Omental fat pad (tissue), 4 donors: Measurements from ENCODE around the gene TM7SF2. TPM values are rescaled to one million over a fixed set of nuclear protein-coding genes. Genes with fewer than 3 reads are reported as not detected.

Experiments
- ATAC-seq: fragments of 150-250 bp; one replicate; pipeline ENCODE4 v1.9.1; 2016; ENCODE audit warnings: mild to moderate bottlenecking, moderate library complexity; ENCODE audit not compliant: low FRiP score
- DNase-seq: peaks from one replicate; pipeline ENCODE4 v3.0.0-alpha.2; 2019; ENCODE audit warnings: low spot score
- total RNA-seq, 4 donors: library from RNA; depleted of rRNA; stranded (reverse); fragments of >200 nt; gene quantifications; one replicate each; pipeline ENCODE4 v1.1.0, GENCODE V29; 2016
- TF ChIP-seq, protein P1 (sequence below), 3 donors: fragments of 450-650 bp; IDR thresholded peaks; one replicate each; pipeline ENCODE4 v1.5.1; 2016 to 2017; ENCODE audit warnings: antibody characterized with exemption in 3 of 3, mild to moderate bottlenecking in 3 of 3, moderate library complexity in 2 of 3

TM7SF2 gene
- total RNA-seq, 4 donors from 2014 or later: 44.8 to 345 (median 88.6) TPM

DNA sequence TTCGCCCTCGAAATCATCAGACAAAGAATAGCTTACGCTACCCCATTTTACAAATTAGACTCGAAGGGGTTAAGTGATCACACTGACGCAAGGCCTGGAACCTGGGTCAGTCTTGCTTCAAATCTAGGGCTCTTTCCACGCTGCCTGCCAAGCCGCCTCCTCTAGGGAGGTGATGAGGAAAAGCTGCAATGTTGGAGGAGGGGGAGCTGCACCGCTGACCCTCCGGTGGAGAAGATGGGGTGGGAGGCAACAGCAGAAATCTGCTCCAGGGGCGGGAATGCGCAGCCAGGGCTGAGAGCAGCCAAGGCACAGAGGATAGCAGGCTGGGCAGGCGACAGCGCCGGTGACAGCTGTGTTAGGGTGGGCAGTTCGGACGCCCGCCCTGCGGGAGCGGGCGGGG is 22.1 kb downstream of the TM7SF2 start:
- no peak for ATAC-seq
- TF ChIP-seq, protein P1, sequence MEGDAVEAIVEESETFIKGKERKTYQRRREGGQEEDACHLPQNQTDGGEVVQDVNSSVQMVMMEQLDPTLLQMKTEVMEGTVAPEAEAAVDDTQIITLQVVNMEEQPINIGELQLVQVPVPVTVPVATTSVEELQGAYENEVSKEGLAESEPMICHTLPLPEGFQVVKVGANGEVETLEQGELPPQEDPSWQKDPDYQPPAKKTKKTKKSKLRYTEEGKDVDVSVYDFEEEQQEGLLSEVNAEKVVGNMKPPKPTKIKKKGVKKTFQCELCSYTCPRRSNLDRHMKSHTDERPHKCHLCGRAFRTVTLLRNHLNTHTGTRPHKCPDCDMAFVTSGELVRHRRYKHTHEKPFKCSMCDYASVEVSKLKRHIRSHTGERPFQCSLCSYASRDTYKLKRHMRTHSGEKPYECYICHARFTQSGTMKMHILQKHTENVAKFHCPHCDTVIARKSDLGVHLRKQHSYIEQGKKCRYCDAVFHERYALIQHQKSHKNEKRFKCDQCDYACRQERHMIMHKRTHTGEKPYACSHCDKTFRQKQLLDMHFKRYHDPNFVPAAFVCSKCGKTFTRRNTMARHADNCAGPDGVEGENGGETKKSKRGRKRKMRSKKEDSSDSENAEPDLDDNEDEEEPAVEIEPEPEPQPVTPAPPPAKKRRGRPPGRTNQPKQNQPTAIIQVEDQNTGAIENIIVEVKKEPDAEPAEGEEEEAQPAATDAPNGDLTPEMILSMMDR (IDR thresholded peaks at IDR 0.05): no peak
- no peak for DNase-seq

DNA sequence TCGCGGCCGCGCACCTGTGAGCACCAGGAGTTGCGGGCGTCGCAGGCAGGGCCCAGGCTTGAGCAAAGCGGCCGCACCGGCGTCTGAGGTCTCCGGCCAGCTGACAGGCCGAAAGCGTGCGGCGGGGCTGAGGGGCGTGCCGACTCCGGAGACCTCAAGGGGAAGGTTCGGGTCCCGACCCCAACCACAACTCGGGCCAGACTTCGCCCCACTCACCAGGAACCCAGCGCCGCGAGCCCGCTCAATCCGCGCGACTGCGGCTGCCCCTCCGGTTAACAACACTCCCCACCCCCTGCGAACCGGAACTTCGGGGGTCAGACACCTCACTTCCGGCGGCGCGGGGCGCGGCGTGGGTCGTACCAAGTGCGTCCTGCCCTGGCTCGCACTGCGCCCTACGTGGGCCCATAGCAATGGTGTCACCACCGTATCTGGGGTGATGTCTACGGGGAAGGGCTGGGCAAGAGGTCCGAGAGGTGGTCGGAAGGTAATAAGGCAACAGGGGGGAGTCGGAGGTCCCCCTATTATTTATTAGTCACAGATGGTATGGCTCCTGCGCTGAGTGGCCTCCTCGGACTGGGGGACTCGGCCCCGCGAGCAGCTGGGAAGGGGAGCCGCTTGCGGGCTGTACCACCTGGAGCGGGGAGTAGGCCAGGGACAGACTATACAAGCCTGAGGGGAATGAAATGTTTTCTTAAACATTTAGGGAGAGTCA is 22.7 kb downstream of the TM7SF2 start, which contains the start of gene SYVN1:
Gene SYVN1, minus strand, starts transcription at position 280 of the 712 bp plus-strand sequence. CDS start 918 bp downstream, outside the sequence.
- TF ChIP-seq, protein P1 (IDR thresholded peaks at IDR 0.05): no peak
- ATAC-seq (peak; percentile 87), DNase-seq (peak; percentile 80)

DNA sequence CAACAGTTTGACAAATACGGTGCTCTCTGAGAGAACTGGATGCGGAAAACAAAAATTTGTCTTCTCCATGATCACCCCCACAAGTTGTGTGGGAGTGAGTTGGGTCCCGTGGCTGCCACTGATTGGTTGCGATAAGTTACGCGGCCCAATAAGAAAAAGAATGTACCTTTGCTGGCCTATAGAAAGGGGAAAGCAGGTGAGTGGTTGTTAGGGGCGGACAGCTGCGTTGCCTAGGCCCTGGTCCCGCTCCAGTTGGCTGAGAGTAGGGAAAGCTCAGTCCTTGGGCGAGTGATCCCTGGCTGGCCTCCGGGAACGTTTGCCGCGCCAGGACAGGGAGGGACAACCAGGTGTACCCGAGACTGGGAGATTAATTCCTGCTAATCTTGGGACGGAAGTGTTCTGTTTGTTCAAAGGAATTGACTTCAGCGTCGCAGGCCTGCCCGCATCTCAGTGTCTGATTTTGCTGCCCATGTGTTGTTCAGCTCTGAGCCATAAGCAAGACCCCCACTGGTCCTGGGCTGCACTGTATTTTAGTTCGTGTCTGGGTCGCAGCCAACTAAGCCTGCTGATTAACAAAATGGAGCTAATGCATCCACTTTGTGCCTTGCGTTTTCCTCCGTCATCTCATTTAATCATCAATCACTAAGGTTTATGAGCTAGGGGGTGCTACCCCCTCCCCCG is 23.4 kb downstream of the TM7SF2 start:
- TF ChIP-seq, protein P1 (IDR thresholded peaks at IDR 0.05): no peak
- DNase-seq (peak; percentile 62), ATAC-seq (peak; percentile 91)

DNA sequence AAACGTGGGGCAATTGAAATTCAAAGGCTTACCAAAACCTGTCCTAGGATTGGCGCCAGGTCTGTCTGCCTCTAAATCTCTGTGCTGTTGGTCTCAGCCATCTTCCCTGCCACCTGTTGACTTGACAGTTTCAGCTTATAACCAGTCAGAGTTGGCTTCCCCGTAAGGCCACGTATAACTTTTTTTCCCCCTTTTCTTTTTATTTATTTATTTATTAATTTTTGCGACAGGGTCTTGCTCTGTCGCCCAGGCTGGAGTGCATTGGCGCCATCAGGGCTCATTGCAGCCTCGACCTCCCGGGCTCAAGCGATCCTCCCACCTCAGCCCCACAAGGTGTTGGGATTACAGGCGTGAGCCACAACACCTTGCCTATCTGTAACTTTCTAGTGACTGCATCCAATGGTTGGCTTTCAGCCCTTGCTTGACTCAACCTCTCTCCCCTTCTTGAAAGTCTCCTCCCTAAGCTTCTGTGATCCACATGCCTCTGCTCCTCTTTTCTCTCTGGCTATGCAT is 24.0 kb downstream of the TM7SF2 start:
- no peak for DNase-seq
- ATAC-seq: no peak
- TF ChIP-seq, protein P1 (IDR thresholded peaks at IDR 0.05): no peak

DNA sequence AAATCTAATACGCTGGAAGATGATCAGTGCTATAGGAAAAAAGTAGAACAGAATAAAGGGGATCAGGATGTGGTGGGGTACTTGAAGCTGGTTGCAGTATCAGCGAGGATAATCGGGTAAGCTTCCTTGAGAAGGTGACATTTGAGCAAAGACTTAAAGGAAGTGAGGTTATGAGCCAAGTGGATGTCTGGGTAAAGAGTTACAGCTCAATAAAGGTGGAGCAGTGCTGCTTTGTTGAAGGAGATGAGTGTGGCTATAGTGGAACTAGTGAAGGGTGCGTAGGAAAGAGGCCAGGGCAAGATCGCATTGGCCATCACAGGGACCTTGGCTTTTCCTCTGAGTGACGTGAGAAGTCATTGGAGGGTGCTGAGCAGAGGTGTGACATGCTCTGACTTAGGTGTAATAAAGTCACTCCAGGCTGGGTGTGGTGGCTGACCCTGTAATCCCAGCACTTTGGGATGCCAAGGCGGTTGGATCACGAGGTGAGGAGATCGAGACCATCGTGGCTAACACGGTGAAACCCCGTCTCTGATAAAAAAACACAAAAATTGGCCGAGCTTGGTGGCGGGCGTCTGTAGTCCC is 24.9 kb downstream of the TM7SF2 start:
- no peak for DNase-seq
- TF ChIP-seq, protein P1 (IDR thresholded peaks at IDR 0.05): no peak
- no peak for ATAC-seq

DNA sequence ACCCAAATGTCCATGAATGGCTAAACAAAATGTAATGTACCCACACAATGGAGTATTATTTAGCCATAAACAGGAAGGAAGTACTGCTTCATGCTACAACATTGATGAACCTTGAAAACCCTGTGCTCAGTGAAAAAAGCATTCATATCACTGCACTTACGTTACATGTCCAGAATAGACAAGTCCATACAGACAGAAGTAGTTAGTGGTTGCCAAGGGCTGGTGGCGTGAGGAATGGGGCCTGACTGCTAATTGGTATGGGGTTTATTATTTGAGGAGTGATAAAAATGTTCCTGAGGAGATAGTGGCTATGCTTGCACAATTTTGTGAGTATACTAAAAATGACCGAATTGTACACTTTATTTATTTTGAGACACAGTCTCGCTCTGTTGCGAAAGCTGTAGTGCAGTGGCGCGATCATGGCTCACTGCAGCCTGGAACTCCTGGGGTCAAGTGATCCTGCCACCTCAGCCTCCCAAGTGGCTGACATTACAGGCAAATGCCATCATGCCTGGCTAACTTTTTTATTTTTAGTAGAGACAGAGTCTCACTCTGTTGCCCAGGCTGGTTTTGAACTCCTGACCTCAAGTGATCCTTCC is 30.3 kb downstream of the TM7SF2 start:
- DNase-seq (no peak), ATAC-seq (no peak)
- TF ChIP-seq, protein P1 (IDR thresholded peaks at IDR 0.05): no peak
